Measurements from ENCODE around the gene R3HCC1L. TPM values are rescaled to one million over a fixed set of nuclear protein-coding genes. Genes with fewer than 3 reads are reported as not detected.

R3HCC1L gene
- total RNA-seq, 3 donors from 2014 or later (not counting 1 experiment from before 2014, with no cell fraction given): 17.9 to 25.6 (median 23.3) TPM

DNA sequence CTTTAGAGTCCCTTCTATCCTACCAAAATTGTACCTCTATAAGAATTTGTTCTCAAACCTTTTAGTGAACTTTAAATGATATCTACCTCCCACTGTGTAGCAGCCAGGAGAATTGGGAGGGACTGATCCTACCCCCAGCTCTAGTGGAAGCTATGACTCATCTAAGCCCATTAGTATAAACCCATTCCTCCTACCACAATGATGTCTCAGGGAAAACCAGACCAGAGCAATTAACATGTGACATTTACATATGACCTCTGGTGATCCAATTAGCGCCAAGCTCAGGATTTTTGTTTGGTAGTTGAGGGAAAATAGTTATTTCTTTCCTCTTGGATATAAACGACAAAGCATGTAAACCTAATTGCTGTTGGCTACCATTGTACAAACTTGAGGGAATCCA lies 33.1 kb upstream of the R3HCC1L start:
- no peaks in the 10 kb centered on the region for H3K9me3 ChIP-seq (ENCODE audit: control insufficient read depth, insufficient read depth, low read length)
- intact Hi-C loops (cut with micrococcal nuclease): no loop called here
- WGBS (ENCODE audit: insufficient coverage): 93% methylated on average over 2 of the region's 2 CpGs
- peaks cover 11 to 14% of the 10 kb centered on the region in 2 donors for H3K27me3 Mint-ChIP-seq (ENCODE audit: low read depth in 2 of 2)
- H3K36me3 ChIP-seq (ENCODE audit: control insufficient read depth, insufficient read depth, low read length): no peaks in the 10 kb centered on the region
- no peak for DNase-seq
- TF ChIP-seq, protein P1, sequence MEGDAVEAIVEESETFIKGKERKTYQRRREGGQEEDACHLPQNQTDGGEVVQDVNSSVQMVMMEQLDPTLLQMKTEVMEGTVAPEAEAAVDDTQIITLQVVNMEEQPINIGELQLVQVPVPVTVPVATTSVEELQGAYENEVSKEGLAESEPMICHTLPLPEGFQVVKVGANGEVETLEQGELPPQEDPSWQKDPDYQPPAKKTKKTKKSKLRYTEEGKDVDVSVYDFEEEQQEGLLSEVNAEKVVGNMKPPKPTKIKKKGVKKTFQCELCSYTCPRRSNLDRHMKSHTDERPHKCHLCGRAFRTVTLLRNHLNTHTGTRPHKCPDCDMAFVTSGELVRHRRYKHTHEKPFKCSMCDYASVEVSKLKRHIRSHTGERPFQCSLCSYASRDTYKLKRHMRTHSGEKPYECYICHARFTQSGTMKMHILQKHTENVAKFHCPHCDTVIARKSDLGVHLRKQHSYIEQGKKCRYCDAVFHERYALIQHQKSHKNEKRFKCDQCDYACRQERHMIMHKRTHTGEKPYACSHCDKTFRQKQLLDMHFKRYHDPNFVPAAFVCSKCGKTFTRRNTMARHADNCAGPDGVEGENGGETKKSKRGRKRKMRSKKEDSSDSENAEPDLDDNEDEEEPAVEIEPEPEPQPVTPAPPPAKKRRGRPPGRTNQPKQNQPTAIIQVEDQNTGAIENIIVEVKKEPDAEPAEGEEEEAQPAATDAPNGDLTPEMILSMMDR (IDR thresholded peaks at IDR 0.05): no peak
- H3K4me3 ChIP-seq (ENCODE audit: low read length): no peak overlapping the region
- no peak overlapping the region for H3K27ac Mint-ChIP-seq
- H3K4me1 Mint-ChIP-seq: no peaks in the 10 kb centered on the region
- no peak for ATAC-seq
- no peaks in the 10 kb centered on the region for H3K4me1 ChIP-seq (ENCODE audit: control insufficient read depth, insufficient read depth, low read length)
- H3K4me3 Mint-ChIP-seq: no peak overlapping the region
- H3K36me3 Mint-ChIP-seq: no peaks in the 10 kb centered on the region
- H3K27ac ChIP-seq (ENCODE audit: low read length): no peak overlapping the region
- no peaks in the 10 kb centered on the region for H3K27me3 ChIP-seq (ENCODE audit: control insufficient read depth, insufficient read depth, low read length)
- no peaks in the 10 kb centered on the region for H3K9me3 Mint-ChIP-seq

DNA sequence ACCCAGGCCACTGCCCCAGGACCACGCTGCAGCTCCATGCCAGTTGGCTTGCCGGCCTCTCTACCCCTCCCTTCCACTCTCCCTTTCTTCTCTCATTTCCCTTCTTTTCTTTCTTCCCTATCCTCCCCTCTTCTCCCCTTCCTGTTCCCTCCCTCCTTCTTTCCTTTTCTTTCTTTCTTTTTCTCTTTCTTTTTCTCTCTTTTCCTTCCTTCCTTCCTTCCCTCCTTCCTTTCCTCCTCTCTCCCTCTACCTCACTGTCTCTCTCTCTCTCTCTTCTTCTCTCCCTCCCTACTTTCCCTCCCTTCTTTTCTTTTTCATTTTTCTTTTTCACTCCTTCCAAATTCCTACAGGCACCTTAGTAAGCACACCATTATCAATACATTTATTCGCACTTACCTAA lies 30.3 kb upstream of the R3HCC1L start:
- Mint-ChIP-seq H3K9me3 (no peaks in the 10 kb centered on the region), H3K27me3 (ENCODE audit: low read depth in 2 of 2) (peaks cover 12 to 18% of the 10 kb centered on the region in 2 donors), H3K36me3 (no peaks in the 10 kb centered on the region), H3K27ac (no peak overlapping the region), H3K4me3 (no peak overlapping the region), H3K4me1 (no peaks in the 10 kb centered on the region)
- no peak for ATAC-seq
- H3K36me3 ChIP-seq (ENCODE audit: control insufficient read depth, insufficient read depth, low read length): no peaks in the 10 kb centered on the region
- intact Hi-C loops (cut with micrococcal nuclease): no loop called here
- no peaks in the 10 kb centered on the region for H3K27me3 ChIP-seq (ENCODE audit: control insufficient read depth, insufficient read depth, low read length)
- WGBS (ENCODE audit: insufficient coverage): 83% methylated on average over 3 of the region's 3 CpGs
- H3K9me3 ChIP-seq (ENCODE audit: control insufficient read depth, insufficient read depth, low read length): no peaks in the 10 kb centered on the region
- H3K4me1 ChIP-seq (ENCODE audit: control insufficient read depth, insufficient read depth, low read length): no peaks in the 10 kb centered on the region
- TF ChIP-seq, protein P1 (IDR thresholded peaks at IDR 0.05): no peak
- H3K4me3 ChIP-seq (ENCODE audit: low read length): no peak overlapping the region
- no peak for DNase-seq
- H3K27ac ChIP-seq (ENCODE audit: low read length): no peak overlapping the region

DNA sequence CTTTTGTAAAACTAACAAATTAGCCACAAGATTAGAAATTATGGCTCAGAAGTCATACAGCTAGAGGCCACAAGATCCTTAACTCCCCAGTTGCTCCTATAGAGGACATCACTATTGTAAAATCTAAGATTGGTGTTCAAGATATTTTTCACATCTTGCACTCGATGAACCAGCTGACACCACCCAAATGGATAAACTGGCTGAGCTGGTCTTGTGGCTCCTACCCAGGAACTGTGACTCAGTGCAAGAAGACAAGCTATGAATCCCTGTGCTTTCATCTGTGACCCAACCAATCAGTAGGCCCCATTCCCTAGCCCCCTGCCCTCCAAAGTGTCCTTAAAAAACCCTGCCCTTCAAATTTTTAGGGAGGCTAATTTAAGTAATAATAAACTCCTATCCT lies 27.9 kb upstream of the R3HCC1L start:
- Histone ChIP-seq H3K4me3 (ENCODE audit: low read length) (no peak overlapping the region), H3K9me3 (ENCODE audit: control insufficient read depth, insufficient read depth, low read length) (no peaks in the 10 kb centered on the region), H3K36me3 (ENCODE audit: control insufficient read depth, insufficient read depth, low read length) (no peaks in the 10 kb centered on the region), H3K4me1 (ENCODE audit: control insufficient read depth, insufficient read depth, low read length) (no peaks in the 10 kb centered on the region), H3K27ac (ENCODE audit: low read length) (no peak overlapping the region), H3K27me3 (ENCODE audit: control insufficient read depth, insufficient read depth, low read length) (no peaks in the 10 kb centered on the region)
- H3K4me3 Mint-ChIP-seq: no peak overlapping the region
- H3K4me1 Mint-ChIP-seq: no peaks in the 10 kb centered on the region
- no peaks in the 10 kb centered on the region for H3K36me3 Mint-ChIP-seq
- intact Hi-C loops (cut with micrococcal nuclease): no loop called here
- peaks cover 27 to 40% of the 10 kb centered on the region in 2 donors for H3K27me3 Mint-ChIP-seq (ENCODE audit: low read depth in 2 of 2)
- DNase-seq: no peak
- TF ChIP-seq, protein P1 (IDR thresholded peaks at IDR 0.05): no peak
- ATAC-seq: no peak
- H3K9me3 Mint-ChIP-seq: no peaks in the 10 kb centered on the region
- H3K27ac Mint-ChIP-seq: no peak overlapping the region
- 80% methylated on average over 1 of the region's 1 CpG for WGBS (ENCODE audit: insufficient coverage)

DNA sequence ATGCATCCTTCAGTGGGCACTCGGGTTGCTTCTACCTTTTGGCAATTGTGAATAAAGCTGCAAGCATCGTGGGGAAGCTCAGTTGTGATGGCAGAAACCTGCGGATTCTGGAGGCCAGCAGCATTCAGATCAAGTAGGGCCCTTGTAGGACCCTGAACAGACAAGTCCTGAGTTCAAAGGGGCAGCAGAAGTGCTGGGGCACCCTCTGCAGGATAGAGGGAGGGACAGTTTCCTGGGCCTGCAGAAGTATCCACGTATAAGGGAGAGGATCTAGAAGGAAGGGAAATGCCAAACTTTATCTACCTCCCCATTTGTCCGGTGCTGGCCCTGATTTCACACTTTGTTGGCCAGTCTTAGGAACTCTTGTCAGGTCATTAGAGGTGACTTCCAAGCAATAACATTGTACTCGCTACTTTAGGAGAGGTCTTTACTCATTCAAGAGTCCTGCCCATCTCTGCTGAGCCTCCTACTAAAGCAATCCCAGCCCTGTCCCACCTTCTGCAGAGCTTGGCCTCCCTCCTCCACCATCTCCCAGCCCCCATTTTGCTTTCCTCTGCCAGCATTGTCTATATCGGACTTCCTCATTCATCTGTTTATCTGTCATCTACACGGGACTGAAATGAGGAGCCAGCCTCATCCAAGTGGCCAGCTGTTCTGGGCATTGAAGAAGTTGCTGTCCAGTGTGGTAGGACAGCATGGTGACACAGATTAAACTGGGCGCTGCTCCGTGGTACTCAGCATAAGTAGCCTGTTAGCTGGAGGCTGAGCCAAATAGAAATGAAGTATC lies 26.6 kb upstream of the R3HCC1L start:
- H3K4me3 Mint-ChIP-seq: no peak overlapping the region
- no peaks in the 10 kb centered on the region for H3K36me3 Mint-ChIP-seq
- intact Hi-C loops (cut with micrococcal nuclease): no loop called here
- no peaks in the 10 kb centered on the region for H3K9me3 Mint-ChIP-seq
- peaks cover 31 to 50% of the 10 kb centered on the region in 2 donors for H3K27me3 Mint-ChIP-seq (ENCODE audit: low read depth in 2 of 2)
- no peak overlapping the region for H3K27ac Mint-ChIP-seq
- TF ChIP-seq, protein P1 (IDR thresholded peaks at IDR 0.05): no peak
- no peaks in the 10 kb centered on the region for H3K4me1 ChIP-seq (ENCODE audit: control insufficient read depth, insufficient read depth, low read length)
- no peaks in the 10 kb centered on the region for H3K27me3 ChIP-seq (ENCODE audit: control insufficient read depth, insufficient read depth, low read length)
- no peaks in the 10 kb centered on the region for H3K4me1 Mint-ChIP-seq
- H3K4me3 ChIP-seq (ENCODE audit: low read length): no peak overlapping the region
- DNase-seq (no peak), ATAC-seq (no peak)
- no peaks in the 10 kb centered on the region for H3K36me3 ChIP-seq (ENCODE audit: control insufficient read depth, insufficient read depth, low read length)
- WGBS (ENCODE audit: insufficient coverage): 85% methylated on average over 9 of the region's 10 CpGs
- no peak overlapping the region for H3K27ac ChIP-seq (ENCODE audit: low read length)
- no peaks in the 10 kb centered on the region for H3K9me3 ChIP-seq (ENCODE audit: control insufficient read depth, insufficient read depth, low read length)
